HG02852 (cell line): Measurements from ENCODE around the gene FHIT.

Experiments used
- ATAC-seq: cut with Tn5 transposase; IDR thresholded peaks from one replicate; pipeline ENCODE4 v1.9.1; 2021; ENCODE audit warnings: mild to moderate bottlenecking, moderate library complexity; ENCODE audit not compliant: unreplicated experiment

Gene FHIT

GRCh38 chr3:60435941-60436650, 815.2 kb downstream of the FHIT start:
- no peak for ATAC-seq

DNA sequence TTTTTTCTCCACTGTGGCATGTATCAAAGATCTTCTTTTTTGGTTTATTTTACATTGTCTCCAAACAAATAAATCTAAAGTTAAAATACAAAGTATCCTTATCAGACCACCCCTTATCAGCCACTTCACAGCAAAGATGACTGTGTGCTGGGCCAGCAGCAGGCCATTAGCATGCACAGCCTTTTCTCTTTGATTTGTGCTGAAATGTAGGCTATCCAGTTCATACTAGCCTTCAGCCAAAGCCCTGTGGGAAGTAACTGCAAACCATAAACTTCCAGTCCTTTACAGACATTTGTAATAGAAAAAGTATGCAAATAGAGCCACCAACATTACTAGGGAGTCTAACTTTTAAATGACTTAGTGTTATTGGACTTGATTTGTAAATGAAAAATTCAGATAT, 816.3 kb downstream of the FHIT start:
- no peak for ATAC-seq

GRCh38 chr3:60434323-60434722, 816.9 kb downstream of the FHIT start:
- no peak for ATAC-seq

GRCh38 chr3:60431599-60431958, 819.7 kb downstream of the FHIT start:
- no peak for ATAC-seq

DNA sequence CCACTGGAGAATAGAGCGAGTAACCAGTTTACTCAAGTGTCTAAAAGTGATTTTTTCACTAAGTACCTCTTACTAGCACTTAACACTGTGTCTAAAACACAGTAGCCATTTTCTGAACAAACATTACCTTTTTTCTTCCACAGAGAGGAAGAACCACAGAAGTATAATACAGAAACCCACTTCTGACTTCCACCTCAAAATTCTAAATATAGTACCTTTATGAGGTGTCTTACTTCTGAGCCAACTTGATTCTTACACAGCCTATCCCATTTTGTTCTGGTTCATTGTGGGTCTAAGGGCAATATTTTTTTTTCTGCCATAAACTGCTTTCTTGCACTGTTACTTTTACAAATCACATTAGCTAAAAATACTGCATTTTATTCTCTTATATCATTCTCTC, 821.0 kb downstream of the FHIT start:
- no peak for ATAC-seq

GRCh38 chr3:60427109-60427508, 824.1 kb downstream of the FHIT start:
- ATAC-seq = no peak

GRCh38 chr3:60424942-60425341, 826.3 kb downstream of the FHIT start:
- no peak for ATAC-seq

- no peak for ATAC-seq
Measured at GRCh38 chr3:60424034-60424433, 827.2 kb downstream of the FHIT start.

DNA sequence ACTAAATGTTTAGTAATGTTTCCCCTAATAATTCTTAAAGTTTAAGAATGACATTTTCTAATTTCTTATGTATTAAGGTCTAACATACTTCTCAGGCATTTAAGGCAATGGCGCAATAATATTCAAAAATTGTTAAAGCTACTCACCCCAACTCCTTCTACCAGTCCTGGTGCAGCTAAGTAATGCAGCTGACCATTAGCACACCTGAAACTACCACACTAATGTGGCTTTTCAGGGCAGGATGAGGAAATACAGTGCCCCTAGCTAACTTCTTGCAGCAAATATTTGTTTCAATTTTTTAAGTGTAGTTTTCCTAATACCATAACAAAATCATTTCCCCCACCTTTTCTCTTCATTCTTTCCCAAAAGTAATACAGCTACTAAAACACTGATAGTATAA, 827.7 kb downstream of the FHIT start:
- no peak for ATAC-seq

- ATAC-seq = no peak
Measured at GRCh38 chr3:60421749-60422446, 829.4 kb downstream of the FHIT start.

DNA sequence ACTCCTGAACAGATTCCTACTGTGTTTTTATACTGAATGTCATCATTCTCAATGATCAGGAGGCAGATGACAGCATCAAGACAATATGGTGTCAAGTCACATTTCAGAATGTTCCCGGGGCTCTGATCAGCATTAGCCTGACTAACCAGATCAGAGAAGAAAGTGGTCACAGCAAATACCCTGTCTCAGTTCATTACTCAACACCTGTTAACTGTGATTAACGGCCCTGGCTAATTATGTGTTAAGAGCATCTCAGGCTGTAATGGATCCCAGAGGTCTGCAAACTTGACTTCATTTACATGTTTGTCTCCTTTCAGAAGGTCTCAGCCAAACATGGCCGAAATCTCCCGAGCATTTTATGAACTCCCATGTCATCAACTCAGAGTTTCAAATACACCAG, 833.7 kb downstream of the FHIT start:
- ATAC-seq = no peak

GRCh38 chr3:60414011-60414410, 837.2 kb downstream of the FHIT start:
- no peak for ATAC-seq

DNA sequence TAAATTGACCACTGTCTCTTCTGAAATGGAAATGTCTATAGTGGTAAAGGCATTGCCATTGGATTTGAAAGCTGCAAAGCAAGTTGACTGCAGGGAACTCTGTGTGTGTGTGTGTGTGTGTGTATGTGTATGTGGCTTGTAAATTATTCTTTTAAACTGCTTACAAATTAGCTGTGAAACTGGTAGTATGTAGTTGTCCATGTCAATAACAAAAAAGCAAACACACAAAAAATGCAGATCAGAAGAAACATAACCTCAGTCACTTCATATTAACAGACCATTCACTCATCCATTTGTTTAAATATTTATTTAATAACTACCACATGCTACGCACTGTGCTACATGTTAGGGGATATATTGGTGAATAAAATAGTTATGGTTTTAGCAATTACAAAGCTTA, 837.7 kb downstream of the FHIT start:
- no peak for ATAC-seq

DNA sequence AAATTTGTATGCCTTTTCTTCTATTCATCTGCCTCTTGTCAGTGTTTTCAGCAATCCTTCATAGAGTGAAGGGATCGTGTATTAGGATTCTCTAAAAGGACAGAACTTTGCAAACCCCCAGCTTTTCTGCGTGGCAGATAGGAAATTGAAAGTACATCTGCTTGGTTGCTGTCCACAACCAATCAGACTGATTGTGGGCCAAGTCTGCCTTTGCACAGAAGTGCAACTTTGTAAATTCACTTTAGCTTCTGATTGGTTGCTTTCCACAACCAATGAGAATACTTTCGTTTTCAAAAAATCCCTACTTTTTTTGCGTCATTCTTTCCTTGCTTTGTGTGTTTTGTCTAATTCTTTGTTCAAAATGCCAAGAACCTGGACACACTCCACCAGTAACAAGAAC, 847.4 kb downstream of the FHIT start:
- ATAC-seq = no peak

DNA sequence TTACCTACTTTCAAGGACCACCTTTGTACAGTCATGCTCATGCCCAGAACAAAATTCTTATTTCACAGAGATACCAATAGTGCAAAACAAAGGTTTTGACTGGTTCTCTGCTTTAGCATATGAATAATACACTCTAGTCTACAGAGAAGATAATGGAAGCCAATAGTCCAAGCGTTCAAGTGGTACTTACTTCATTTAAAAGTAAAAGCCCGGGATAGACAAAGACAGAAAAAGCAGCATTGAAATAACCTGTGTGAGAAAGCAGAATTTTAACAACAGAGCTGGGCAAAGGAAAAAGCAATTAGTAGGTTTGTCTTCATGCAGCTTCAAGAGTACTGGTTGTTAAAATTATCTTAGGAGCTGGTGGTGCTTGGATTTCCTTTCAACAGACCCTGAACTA, 848.3 kb downstream of the FHIT start:
- no peak for ATAC-seq

DNA sequence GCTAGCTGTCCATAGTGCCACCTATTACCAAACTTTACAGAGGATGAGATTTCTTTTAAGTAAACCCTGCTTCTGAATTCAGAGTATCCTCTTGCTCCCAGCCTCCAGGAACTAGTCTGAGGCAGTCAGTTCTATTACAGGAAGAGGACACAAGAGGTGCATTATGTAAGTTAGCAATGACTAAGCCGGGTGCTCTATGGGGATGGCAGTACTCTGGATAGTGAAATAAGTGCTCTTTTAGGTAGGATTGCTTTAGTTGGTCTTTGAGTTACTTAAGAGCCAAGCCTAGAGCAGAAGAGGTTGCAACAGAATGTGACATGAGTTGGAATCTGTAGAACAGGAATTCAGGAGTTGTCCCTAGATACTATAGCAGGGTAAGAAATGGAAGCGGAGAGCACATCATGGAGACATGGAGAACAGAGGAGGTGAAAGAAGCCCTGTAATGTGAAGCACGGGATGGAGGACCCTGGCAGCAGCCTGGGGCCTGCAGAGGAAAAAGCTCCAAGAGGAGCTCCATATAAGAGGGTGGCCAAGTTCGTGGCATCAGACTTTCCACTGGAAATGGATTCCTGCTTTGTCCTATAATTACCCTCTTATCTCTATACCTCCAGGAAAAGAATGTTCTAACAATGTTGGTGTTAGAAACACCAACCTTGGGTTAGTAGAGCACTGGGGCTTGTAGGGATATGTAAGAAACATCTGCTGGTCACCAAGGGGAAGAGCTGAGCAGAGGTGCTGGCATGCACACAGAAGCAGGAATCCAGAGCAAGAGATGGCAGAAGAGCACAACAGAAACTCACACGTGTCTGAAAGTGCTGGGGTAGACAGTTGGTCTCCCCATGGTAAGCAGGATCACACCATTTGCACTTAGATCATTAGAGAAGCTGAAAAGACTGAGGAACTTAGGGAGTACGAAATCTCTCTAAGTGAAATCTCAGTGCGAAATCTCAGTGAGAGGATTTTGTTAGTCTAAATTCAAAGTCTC, 851.1 kb downstream of the FHIT start:
- no peak for ATAC-seq

GRCh38 chr3:60399292-60399691, 852.0 kb downstream of the FHIT start:
- ATAC-seq = no peak

DNA sequence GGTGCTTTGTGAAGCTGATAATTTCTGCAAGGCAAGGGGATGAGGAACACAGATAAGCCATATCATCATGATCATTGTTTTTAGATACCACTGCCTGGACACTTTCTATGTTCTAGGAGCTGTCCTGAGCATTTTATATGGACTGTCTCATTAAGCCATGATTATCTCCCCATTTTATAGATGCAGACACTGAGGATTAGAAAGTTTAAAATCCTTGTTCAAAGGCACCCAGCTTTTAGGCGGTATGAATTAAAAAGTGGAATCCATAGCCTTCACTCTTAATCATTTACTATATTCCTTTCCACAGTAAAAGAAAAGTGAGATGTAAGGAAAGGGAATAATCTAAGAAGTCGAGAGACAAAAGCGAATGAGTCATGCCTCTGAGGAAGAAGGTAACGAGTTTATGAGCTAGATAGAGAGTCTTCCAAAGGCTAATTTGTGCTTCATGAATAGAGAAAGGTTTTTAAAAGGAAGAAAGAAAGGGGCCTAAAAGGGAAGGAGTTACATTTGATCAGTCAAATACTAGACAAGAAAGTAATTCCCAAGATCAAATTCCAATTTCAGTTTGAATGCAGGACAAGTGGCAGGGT, 856.0 kb downstream of the FHIT start:
- no peak for ATAC-seq

GRCh38 chr3:60393946-60394345, 857.3 kb downstream of the FHIT start:
- ATAC-seq = no peak

- ATAC-seq = no peak
Measured at GRCh38 chr3:60392501-60392900, 858.8 kb downstream of the FHIT start.

DNA sequence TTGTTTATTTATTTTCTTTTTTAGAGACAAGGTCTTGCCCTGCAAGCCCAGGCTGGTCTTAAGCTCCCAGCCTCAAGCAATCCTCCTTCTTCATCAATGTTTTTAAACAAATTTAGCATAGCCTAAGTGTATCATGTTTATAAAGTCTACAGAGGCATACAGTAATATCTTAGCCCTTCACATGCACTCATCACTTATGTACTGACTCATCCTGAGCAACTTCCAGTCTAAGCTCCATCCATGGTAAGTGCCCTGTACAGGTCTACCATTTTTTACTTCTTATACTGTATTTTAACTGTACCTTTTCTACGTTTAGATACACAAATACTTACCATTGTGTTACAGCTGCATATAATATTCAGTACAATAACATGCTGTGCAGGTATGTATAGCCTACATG, 860.0 kb downstream of the FHIT start:
- no peak for ATAC-seq
